Body of pancreas (tissue), 4 donors: ENCODE data around the gene ZNF275. TPM values are rescaled to one million over a fixed set of nuclear protein-coding genes. Genes with fewer than 3 reads are reported as not detected.

Experiments
- ATAC-seq: fragments of 150-250 bp; one replicate; pipeline ENCODE4 v1.9.1; 2016
- DNase-seq, 4 donors: peaks; one replicate each; pipeline ENCODE4 v3.0.0-alpha.2; 2019
- H3K27ac ChIP-seq, 4 donors: fragments of 200-600 bp; sonication (generic); 1 replicate in 3 of 4; 2 replicates in 1 of 4; pipeline versions ENCODE4 v1.5.1 to v1.6.1; 2016 to 2019; ENCODE audit warnings: mild to moderate bottlenecking in 1 of 4, mixed read lengths in 1 of 4, moderate library complexity in 1 of 4
- H3K27me3 ChIP-seq, 2 donors: fragments of 200-600 bp; sonication (generic); one replicate each; pipeline ENCODE4 v1.6.0; 2016; ENCODE audit warnings: mild to moderate bottlenecking in 1 of 2
- H3K36me3 ChIP-seq, 2 donors: fragments of 200-600 bp; sonication (generic); replicated peaks in 1 of 2; 2 replicates each; pipeline ENCODE4 v1.5.1; 2016; ENCODE audit warnings: low read depth in 2 of 2; ENCODE audit not compliant: insufficient read depth in 1 of 2
- H3K4me1 ChIP-seq: fragments of 200-600 bp; sonication (generic); one replicate; pipeline ENCODE4 v1.6.0; 2016
- H3K4me3 ChIP-seq, 2 donors: fragments of 200-600 bp; sonication (generic); 1 replicate in 1 of 2; 2 replicates in 1 of 2; pipeline ENCODE4 v1.5.1; 2016 to 2019
- H3K9me3 ChIP-seq, 3 donors: fragments of 200-600 bp; sonication (generic); 1 replicate in 2 of 3; 2 replicates in 1 of 3; pipeline ENCODE4 v1.5.1; 2016
- POLR2A ChIP-seq, 3 donors: fragments of 450-650 bp; IDR thresholded peaks; one replicate each; pipeline ENCODE4 v1.6.1; 2016; ENCODE audit warnings: antibody characterized with exemption in 3 of 3, mild to moderate bottlenecking in 2 of 3
- WGBS, 2 donors: methylation state at CpG; one replicate each; pipeline ENCODE4 v1.1.5; 2017; 5-methylcytosine and 5-hydroxymethylcytosine counted together
- intact Hi-C: fragments of 100-400 bp; cut with DNase I; formaldehyde crosslinking; loops from one replicate; pipeline ENCODE4 v1.15.1; 2023
- total RNA-seq, 2 donors: library from RNA; depleted of rRNA; stranded (reverse); fragments of >200 nt; gene quantifications; one replicate each; pipeline ENCODE4 v1.1.0, GENCODE V29; 2016
- TF ChIP-seq, protein P1 (sequence below), 7 experiments: fragments of 450-650 bp in 4 of 7; fragments of 200-600 bp in 3 of 7; sonication (generic) in 3 of 7; IDR thresholded peaks; one replicate each; pipeline ENCODE4 v1.5.1; 2016 to 2019; ENCODE audit warnings: antibody characterized with exemption in 7 of 7

The ZNF275 gene
- total RNA-seq, 2 donors from 2014 or later, result 8.0 to 12.2 TPM

DNA sequence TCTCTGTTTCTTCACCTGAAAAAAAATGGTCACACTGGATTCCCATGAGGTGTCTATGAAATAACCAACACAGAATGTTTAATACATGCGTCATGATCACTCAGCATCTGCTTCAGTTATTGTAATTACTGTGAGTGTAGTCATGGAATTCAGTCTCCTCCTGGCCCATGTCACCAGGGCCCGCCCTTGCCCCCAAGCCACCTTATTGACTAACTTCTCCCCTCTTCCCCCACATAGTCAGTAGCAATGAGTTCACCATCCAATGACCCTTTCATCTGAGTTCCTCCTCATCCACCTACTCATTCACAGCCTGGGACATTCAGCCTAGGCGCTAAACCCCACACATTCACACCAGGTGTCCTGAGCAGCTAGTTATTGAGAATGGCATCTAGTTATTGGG is 28.0 kb upstream of the ZNF275 start:
- WGBS, 2 donors, result 85 to 93% methylated on average over 3 of the region's 3 CpGs
- DNase-seq, result no peak
- intact Hi-C loops, result no loop called here
- H3K4me1 ChIP-seq, result no peaks in the 10 kb centered on the region
- TF ChIP-seq, protein P1, sequence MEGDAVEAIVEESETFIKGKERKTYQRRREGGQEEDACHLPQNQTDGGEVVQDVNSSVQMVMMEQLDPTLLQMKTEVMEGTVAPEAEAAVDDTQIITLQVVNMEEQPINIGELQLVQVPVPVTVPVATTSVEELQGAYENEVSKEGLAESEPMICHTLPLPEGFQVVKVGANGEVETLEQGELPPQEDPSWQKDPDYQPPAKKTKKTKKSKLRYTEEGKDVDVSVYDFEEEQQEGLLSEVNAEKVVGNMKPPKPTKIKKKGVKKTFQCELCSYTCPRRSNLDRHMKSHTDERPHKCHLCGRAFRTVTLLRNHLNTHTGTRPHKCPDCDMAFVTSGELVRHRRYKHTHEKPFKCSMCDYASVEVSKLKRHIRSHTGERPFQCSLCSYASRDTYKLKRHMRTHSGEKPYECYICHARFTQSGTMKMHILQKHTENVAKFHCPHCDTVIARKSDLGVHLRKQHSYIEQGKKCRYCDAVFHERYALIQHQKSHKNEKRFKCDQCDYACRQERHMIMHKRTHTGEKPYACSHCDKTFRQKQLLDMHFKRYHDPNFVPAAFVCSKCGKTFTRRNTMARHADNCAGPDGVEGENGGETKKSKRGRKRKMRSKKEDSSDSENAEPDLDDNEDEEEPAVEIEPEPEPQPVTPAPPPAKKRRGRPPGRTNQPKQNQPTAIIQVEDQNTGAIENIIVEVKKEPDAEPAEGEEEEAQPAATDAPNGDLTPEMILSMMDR (IDR thresholded peaks at IDR 0.05), result no peak
- TF ChIP-seq POLR2A (IDR thresholded peaks at IDR 0.05), result no peak
- no peak overlapping the region for H3K4me3 ChIP-seq
- no peaks in the 10 kb centered on the region for H3K9me3 ChIP-seq
- no peaks in the 10 kb centered on the region for H3K27me3 ChIP-seq
- no peak overlapping the region for H3K27ac ChIP-seq
- ATAC-seq, result no peak
- H3K36me3 ChIP-seq, result no peaks in the 10 kb centered on the region

DNA sequence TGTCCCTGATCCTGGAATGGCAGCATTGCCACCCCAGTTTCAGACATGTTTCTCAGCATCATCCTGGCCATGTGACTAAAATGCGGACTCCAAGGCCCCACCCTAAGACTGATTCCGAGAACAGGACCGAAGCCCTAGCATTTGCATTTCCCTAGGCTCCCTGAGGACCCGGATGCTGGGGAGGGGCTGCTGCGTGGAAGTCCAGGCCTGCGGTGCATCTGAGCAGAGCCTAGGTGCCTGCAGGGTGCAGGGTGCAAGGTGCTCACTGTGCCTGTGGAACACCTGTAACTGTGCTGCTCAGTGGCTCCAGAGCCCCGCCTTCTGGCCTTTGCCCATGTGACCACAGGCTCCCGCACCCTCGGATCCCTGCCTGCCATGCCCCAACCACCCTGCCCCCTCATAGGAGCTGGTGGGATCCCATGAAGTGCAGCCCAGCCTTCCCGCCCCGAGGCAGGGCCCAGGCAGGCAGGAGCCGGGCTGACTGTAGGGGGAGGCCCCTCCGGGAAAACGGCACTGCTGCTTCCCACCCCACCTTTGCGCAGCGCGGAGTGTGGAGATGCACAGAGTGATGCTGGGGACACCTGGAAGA is 27.3 kb upstream of the ZNF275 start:
- WGBS, 2 donors, result 79% methylated on average over 17 of the region's 17 CpGs; no CpG with 5 or more reads in 1 of the 2 donors
- no peak overlapping the region for H3K4me3 ChIP-seq
- no peak overlapping the region for H3K27ac ChIP-seq
- no peaks in the 10 kb centered on the region for H3K9me3 ChIP-seq
- no peaks in the 10 kb centered on the region for H3K36me3 ChIP-seq
- no peak for ATAC-seq
- intact Hi-C loops, result no loop called here
- no peaks in the 10 kb centered on the region for H3K4me1 ChIP-seq
- no peaks in the 10 kb centered on the region for H3K27me3 ChIP-seq
- TF ChIP-seq, protein P1 (IDR thresholded peaks at IDR 0.05), result no peak
- TF ChIP-seq POLR2A (IDR thresholded peaks at IDR 0.05), result no peak
- DNase-seq, result no peak

DNA sequence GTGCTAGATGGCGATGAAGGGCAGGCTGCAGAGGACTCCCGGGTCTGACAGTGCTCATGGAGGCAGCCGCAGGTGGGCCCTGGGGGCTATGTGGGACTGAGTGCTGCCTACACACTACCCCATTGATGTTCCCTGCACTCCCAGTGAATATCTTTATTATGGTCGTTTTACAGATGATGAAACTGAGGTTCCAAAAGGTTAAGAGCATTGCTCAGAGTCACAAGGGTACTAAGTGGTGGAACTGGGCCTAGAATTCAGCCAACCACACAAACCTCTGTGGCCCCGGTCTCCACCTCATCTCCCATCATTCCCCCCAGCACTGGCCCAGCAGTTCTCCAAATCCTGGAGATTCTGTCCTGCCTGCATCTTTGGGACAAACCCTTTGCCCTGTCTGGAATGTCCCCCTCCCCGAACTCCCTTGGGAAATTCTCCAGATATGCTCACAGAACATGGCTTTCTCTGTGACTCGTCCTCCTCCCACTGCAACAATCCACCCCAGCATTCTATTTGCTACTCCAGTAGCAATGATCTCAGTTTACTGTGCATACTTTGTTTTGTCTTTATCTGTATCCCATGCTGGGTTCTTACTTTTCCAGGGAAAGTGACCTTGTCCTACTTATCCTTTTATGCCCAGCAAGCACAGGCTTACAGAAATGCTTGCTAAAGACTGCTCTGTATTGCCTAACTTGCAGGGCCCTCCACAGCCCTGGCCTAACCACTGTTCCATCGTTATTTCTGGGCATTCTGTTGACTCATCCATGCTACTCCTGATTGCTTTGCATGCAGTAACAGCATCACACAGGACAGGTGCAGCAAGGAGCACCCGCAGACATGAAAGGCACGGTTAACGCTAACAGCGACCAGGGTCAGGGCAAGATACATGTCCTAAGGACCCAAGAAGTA is 26.4 kb upstream of the ZNF275 start:
- no peaks in the 10 kb centered on the region for H3K9me3 ChIP-seq
- intact Hi-C loops, result no loop called here
- no peak overlapping the region for H3K4me3 ChIP-seq
- H3K27ac ChIP-seq, result no peak overlapping the region
- TF ChIP-seq POLR2A (IDR thresholded peaks at IDR 0.05), result no peak
- TF ChIP-seq, protein P1 (IDR thresholded peaks at IDR 0.05), result no peak
- WGBS, 2 donors, result 30 to 62% methylated on average over 4 to 11 of the region's 12 CpGs
- no peaks in the 10 kb centered on the region for H3K36me3 ChIP-seq
- no peaks in the 10 kb centered on the region for H3K4me1 ChIP-seq
- ATAC-seq, result no peak
- no peak for DNase-seq
- H3K27me3 ChIP-seq, result no peaks in the 10 kb centered on the region

DNA sequence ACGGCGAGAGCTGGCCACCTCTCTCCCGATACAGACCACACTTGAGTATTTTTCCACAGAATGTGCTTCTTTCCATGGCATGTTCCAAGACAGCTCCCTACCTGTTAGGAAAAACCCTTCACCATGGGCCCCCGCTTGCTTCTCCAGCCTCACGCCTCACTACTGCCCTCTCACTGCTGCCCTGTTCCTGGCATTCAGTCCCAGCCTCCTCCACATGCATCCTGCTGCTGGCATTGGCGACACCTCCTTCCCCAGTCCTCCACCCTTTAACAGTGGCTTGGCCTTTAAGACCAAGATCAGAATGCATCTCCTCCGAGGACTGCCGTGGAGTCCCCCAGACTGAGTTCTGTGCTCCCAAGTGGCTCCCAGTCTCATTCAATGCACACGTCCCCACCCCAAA is 23.1 kb upstream of the ZNF275 start:
- TF ChIP-seq POLR2A (IDR thresholded peaks at IDR 0.05), result no peak
- TF ChIP-seq, protein P1 (IDR thresholded peaks at IDR 0.05), result no peak
- Histone ChIP-seq H3K27ac (no peak overlapping the region), H3K36me3 (no peaks in the 10 kb centered on the region), H3K4me3 (no peak overlapping the region), H3K9me3 (no peaks in the 10 kb centered on the region), H3K27me3 (no peaks in the 10 kb centered on the region), H3K4me1 (no peaks in the 10 kb centered on the region)
- DNase-seq, result no peak
- intact Hi-C loops, result no loop called here
- no peak for ATAC-seq
- 86 to 94% methylated on average over 6 to 9 of the region's 9 CpGs for WGBS, 2 donors
